IMR-90 (cell line): ENCODE measurements around the gene OR2H2. TPM values are rescaled to one million over a fixed set of nuclear protein-coding genes. Genes with fewer than 3 reads are reported as not detected.

Experiments used
- microRNA-seq, 2 experiments: library from miRNA; stranded (forward) in 1 of 2; unstranded in 1 of 2; fragments of 10-50 nt in 1 of 2; fragments of <30 nt in 1 of 2; gene quantifications in 1 of 2; microRNA quantifications in 1 of 2; one replicate each; pipeline versions ENCODE3 to v1.1.0; 2013 to 2020; ENCODE audit not compliant: insufficient read depth in 1 of 2, insufficient read length in 1 of 2, unreplicated experiment in 1 of 2
- polyA plus RNA-seq, 3 experiments: library from polyadenylated mRNA; depleted of rRNA; stranded (reverse); fragments of >200 nt; gene quantifications; 2 replicates each; pipeline ENCODE4 v1.2.3, GENCODE V29; 2012; ENCODE audit warnings: low replicate concordance in 1 of 3
- small RNA-seq, 5 experiments: library from RNA; depleted of rRNA; stranded (forward); fragments of <200 nt; gene quantifications; one replicate each; pipeline ENCODE3, GENCODE V24; 2012
- total RNA-seq: library from RNA; depleted of rRNA; stranded (reverse); fragments of >200 nt; gene quantifications from 2 replicates; pipeline ENCODE4 v1.2.3, GENCODE V29; 2012; rRNA removed

OR2H2 gene
- total and polyA plus RNA-seq, 2 of the 4 experiments (the other 2 are of a cell fraction), result not detected

Small RNAs within 50 kb of the gene (microRNA-seq; reads per million reads assigned to microRNA genes)
- gene SNORD32B (ENCODE audit: insufficient read depth, insufficient read length), result not detected
- gene SUMO2P1 (ENCODE audit: insufficient read depth, insufficient read length), result not detected
- gene TMEM183AP1 (ENCODE audit: insufficient read depth, insufficient read length), result not detected

Small RNAs within 50 kb of the gene (small RNA-seq; reads per million reads assigned to genes)
- gene SNORD32B, result 0 reads per million in 5 experiments
- 0 reads per million in 5 experiments for gene SUMO2P1
- 0 reads per million in 5 experiments for gene TMEM183AP1

Other genes starting within 250 kb of the OR2H2 start
- not detected in 2 replicates for gene OR5V1, start 216.3 kb upstream of the OR2H2 start, total RNA-seq
- gene OR5V1, start 216.3 kb upstream of the OR2H2 start, polyA plus RNA-seq (2012; rRNA removed), result not detected in 2 replicates
- gene OR12D3, start 209.8 kb upstream of the OR2H2 start, total RNA-seq, result not detected in 2 replicates
- not detected in 2 replicates for gene OR12D3, start 209.8 kb upstream of the OR2H2 start, polyA plus RNA-seq (2012; rRNA removed)
- gene OR12D2, start 189.5 kb upstream of the OR2H2 start, total RNA-seq, result not detected in 2 replicates
- not detected in 2 replicates for gene OR12D2, start 189.5 kb upstream of the OR2H2 start, polyA plus RNA-seq (2012; rRNA removed)
- gene OR12D1, start 170.2 kb upstream of the OR2H2 start, total RNA-seq, result not detected in 2 replicates
- gene OR12D1, start 170.2 kb upstream of the OR2H2 start, polyA plus RNA-seq (2012; rRNA removed), result not detected in 2 replicates
- gene OR10C1, start 145.8 kb upstream of the OR2H2 start, total RNA-seq, result not detected in 2 replicates
- not detected in 2 replicates for gene OR10C1, start 145.8 kb upstream of the OR2H2 start, polyA plus RNA-seq (2012; rRNA removed)
- not detected in 2 replicates for gene OR11A1, start 128.1 kb upstream of the OR2H2 start, total RNA-seq
- not detected in 2 replicates for gene OR11A1, start 128.1 kb upstream of the OR2H2 start, polyA plus RNA-seq (2012; rRNA removed)
- not detected in 2 replicates for gene OR2H1, start 128.0 kb upstream of the OR2H2 start, total RNA-seq
- not detected in 2 replicates for gene OR2H1, start 128.0 kb upstream of the OR2H2 start, polyA plus RNA-seq (2012; rRNA removed)
- not detected in 2 replicates for gene MAS1L, start 97.2 kb upstream of the OR2H2 start, total RNA-seq
- gene MAS1L, start 97.2 kb upstream of the OR2H2 start, polyA plus RNA-seq (2012; rRNA removed), result not detected in 2 replicates
- not detected in 2 replicates for gene UBD, start 25.4 kb upstream of the OR2H2 start, total RNA-seq
- not detected in 2 replicates for gene UBD, start 25.4 kb upstream of the OR2H2 start, polyA plus RNA-seq (2012; rRNA removed)
- gene GABBR1, start 48.1 kb downstream of the OR2H2 start, total RNA-seq, result 5.9 and 6.9 TPM in 2 replicates
- gene GABBR1, start 48.1 kb downstream of the OR2H2 start, polyA plus RNA-seq (2012; rRNA removed), result 25.6 and 31.5 TPM in 2 replicates
- gene MOG, start 72.0 kb downstream of the OR2H2 start, total RNA-seq, result not detected in 2 replicates
- not detected in 2 replicates for gene MOG, start 72.0 kb downstream of the OR2H2 start, polyA plus RNA-seq (2012; rRNA removed)
- not detected in 2 replicates for gene ZFP57, start 96.0 kb downstream of the OR2H2 start, total RNA-seq
- gene ZFP57, start 96.0 kb downstream of the OR2H2 start, polyA plus RNA-seq (2012; rRNA removed), result not detected in 2 replicates
- gene HLA-F, start 138.3 kb downstream of the OR2H2 start, total RNA-seq, result not detected in 2 replicates
- gene HLA-F, start 138.3 kb downstream of the OR2H2 start, polyA plus RNA-seq (2012; rRNA removed), result not detected in 2 replicates
- gene HLA-G, start 242.7 kb downstream of the OR2H2 start, total RNA-seq, result not detected in 2 replicates
- gene HLA-G, start 242.7 kb downstream of the OR2H2 start, polyA plus RNA-seq (2012; rRNA removed), result not detected in 2 replicates